GM10248 (cell line): ENCODE results near the gene TMEM132E.

Experiments
- CTCF ChIA-PET: fragments of 300-600 bp; sonication (Branson Sonifier 250); formaldehyde crosslinking; extraction: SDS; loops from one replicate; lab custom pipeline; 2021; ENCODE audit warnings: antibody characterized with exemption; lab: Yijun Ruan, JAX
- POLR2A ChIA-PET: fragments of 350-650 bp; sonication (Branson Sonifier 250); formaldehyde crosslinking; extraction: SDS; loops from one replicate; lab custom pipeline; 2020; ENCODE audit warnings: antibody characterized with exemption; lab: Yijun Ruan, JAX
- DNase-seq: peaks from one replicate; pipeline ENCODE4 v3.0.0; 2012; ENCODE audit errors: extremely low spot score
- TF ChIP-seq, protein P1 (sequence below): IDR thresholded peaks from 2 replicates; pipeline ENCODE4 v1.5.1; 2012; ENCODE audit warnings: mild to moderate bottlenecking, low read depth; ENCODE audit errors: extremely low read depth, missing control alignments, control extremely low read depth

Gene TMEM132E

DNA sequence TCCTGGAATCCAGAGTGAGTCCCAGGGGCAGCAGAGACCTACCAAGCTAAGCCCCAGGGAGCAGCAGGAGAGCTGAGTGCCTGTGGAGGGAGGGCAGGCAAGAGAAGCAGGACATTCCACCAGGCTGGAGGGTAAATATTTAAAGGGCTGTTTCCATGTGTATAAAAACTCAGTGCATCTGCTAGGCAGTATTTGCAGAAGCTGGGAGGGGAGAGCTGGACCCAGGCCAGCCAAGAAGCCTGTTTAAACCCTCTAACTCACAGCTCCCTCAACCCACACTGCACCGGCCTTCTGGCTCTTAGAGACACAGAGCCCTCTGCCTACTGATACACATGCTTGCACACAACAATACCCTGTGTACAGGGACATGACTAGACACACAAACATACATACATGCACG lies 22.5 kb upstream of the TMEM132E start:
- TF ChIP-seq, protein P1, sequence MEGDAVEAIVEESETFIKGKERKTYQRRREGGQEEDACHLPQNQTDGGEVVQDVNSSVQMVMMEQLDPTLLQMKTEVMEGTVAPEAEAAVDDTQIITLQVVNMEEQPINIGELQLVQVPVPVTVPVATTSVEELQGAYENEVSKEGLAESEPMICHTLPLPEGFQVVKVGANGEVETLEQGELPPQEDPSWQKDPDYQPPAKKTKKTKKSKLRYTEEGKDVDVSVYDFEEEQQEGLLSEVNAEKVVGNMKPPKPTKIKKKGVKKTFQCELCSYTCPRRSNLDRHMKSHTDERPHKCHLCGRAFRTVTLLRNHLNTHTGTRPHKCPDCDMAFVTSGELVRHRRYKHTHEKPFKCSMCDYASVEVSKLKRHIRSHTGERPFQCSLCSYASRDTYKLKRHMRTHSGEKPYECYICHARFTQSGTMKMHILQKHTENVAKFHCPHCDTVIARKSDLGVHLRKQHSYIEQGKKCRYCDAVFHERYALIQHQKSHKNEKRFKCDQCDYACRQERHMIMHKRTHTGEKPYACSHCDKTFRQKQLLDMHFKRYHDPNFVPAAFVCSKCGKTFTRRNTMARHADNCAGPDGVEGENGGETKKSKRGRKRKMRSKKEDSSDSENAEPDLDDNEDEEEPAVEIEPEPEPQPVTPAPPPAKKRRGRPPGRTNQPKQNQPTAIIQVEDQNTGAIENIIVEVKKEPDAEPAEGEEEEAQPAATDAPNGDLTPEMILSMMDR: no peak
- no peak for DNase-seq
- CTCF ChIA-PET: interaction anchor here (0.9 to 3.8 kb wide), 4 partner anchors 13 to 142 kb away, joined by 3 to 14 read pairs (median 3); no protein-coding TSS in a partner anchor
- POLR2A ChIA-PET: no interaction called here

DNA sequence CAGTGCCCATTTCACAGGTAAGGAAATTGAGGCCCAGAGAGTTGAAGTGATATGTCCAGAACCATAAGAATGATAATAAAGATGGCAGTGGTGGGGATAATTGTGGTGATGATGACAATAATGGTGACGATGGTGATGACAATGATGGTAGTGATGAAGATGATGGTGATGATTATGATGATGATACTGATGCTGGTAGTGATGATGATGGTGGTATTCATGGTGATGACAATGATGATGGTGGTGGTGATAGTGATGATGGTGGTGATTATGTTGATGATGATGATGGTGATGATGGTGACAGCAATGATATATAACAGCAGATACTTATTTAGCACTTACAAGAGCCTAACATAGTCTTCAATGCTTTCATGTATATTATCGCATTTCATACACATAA lies 18.1 kb upstream of the TMEM132E start:
- TF ChIP-seq, protein P1: no peak
- POLR2A ChIA-PET: no interaction called here
- no peak for DNase-seq
- CTCF ChIA-PET: interaction anchor here (1.8 kb wide), 1 partner anchor 12 kb away, joined by 4 read pairs; no protein-coding TSS in a partner anchor

DNA sequence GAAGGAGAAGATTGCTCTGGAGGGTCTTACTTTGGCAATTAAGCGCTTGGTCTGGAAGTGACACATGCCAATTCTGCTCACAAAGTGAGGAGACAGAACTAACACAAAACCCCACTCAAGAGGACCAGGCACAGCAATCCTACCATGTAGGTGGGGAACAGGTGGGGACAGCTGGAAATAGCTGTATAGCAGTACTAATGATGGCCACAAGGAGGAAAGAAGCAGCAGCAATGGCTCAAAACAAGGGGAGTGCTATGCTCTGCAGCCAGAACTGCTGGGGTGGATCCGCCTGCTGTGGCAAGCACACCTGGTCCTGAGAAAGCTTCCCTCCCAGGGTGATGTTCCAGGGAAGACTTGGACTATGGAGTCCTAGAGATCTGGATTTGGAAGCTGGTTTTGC lies 17.0 kb upstream of the TMEM132E start:
- CTCF ChIA-PET: interaction anchor here (0.7 to 2.0 kb wide), 4 partner anchors 14 to 80 kb away, joined by 3 to 6 read pairs (median 4); no protein-coding TSS in a partner anchor
- POLR2A ChIA-PET: no interaction called here
- TF ChIP-seq, protein P1: no peak
- no peak for DNase-seq

DNA sequence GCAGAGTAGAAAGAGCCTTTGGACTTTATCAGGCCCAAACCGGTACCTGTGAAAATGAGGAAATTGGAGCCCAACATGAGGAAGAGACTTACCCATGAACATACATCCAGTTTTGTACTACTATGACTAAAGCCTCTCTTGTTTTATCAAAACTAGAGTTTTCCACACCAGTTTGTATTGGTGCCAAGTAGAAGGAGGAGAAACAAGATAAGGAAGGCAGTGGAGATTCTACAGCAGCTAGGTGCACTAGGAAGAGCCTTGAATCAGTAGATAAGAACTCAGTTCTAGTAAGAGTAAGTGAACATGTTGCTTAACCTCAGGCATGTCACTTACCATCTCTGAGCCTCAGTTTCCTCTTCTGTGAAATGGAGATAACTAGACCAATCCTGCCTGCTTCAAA lies 13.7 kb upstream of the TMEM132E start:
- ChIA-PET POLR2A (no interaction called here), CTCF (interaction anchor here (1.0 kb wide), 1 partner anchor 17 kb away, joined by 3 read pairs; no protein-coding TSS in a partner anchor)
- DNase-seq: no peak
- TF ChIP-seq, protein P1: no peak

DNA sequence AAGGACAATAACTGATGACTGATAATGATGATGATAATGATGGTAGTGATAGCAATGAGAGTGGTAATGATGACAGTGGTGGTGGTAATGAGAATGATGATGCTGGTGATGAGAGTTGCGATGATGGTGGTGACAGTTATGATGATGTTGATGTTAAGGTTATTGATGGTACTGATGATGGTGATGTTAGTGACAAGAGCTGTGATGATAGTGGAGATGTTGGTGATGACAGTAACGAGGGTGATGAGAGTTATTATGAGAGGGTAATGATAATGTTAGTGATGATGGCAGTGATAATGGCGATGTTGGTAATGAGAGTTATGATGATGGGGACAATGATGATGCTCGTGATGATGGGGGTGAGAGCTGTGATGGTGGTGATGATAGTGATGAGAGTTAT lies 13.2 kb upstream of the TMEM132E start:
- no peak for DNase-seq
- TF ChIP-seq, protein P1: no peak
- ChIA-PET CTCF (interaction anchor here (1.0 kb wide), 1 partner anchor 18 kb away, joined by 3 read pairs; no protein-coding TSS in a partner anchor), POLR2A (no interaction called here)

DNA sequence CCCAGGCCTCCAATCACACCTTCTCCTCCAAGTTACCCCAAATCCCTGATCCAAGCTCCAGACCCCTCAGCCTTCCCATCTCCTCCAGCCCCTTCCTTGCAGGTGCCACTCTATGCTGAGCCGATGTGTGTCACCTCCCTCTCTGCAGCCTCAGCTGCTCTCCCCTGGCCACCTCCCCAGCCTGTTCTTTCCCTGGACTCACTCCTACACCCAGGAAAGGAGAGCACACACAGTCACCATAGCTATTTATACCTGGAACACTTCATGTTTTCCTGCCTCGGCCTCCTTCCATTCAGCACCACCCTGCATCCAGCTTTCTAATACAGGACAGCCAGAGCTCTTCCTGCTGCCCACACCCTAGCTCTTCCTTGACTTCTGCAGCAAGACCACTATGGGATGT lies 12.5 kb upstream of the TMEM132E start:
- no peak for DNase-seq
- CTCF ChIA-PET: interaction anchor here (1.0 kb wide), 1 partner anchor 18 kb away, joined by 3 read pairs; no protein-coding TSS in a partner anchor
- POLR2A ChIA-PET: no interaction called here
- TF ChIP-seq, protein P1: no peak
